Measurements from ENCODE around the gene CREG2. TPM values are rescaled to one million over a fixed set of nuclear protein-coding genes. Genes with fewer than 3 reads are reported as not detected.

The CREG2 gene
- total RNA-seq, 1 experiment from 2014 or later = 12.3 TPM

DNA sequence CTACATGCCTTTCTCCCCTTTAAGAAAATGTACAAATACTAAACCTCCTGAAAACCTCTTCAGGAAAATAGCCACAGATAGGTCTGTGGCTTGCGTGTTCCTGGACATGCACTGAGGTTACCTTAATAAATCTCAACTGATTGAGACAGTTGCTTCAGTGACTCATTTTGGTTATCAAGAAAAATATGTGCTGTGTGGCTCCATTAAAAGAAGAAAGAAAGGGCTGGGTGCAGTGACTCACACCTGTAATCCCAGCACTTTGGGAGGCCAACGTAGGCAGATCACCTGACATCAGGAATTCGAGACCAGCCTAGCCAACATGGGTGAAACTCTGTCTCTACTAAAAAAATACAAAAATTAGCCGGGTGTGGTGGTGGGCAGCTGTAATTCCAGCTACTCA lies 27.1 kb downstream of the CREG2 start:
- ChIA-PET CTCF (no interaction called here), POLR2A (ENCODE audit: unreplicated experiment) (no interaction called here)
- DNase-seq = peak; percentile 73 to 95
- Histone ChIP-seq H3K79me2 (ENCODE audit: low read depth) (peaks cover 7% of the 10 kb centered on the region), H3K27me3 (ENCODE audit: insufficient read depth, low read depth) (no peaks in the 10 kb centered on the region), H3K9me2 (ENCODE audit: insufficient read depth) (no peaks in the 10 kb centered on the region), H3K4me1 (replicated peaks; ENCODE audit: insufficient read depth) (peaks cover 71% of the 10 kb centered on the region), H3K27ac (peak overlapping the region; percentile 88), H3K4me3 (no peak overlapping the region), H3F3A (ENCODE audit: insufficient read depth, low read depth) (peaks cover 49% of the 10 kb centered on the region), H3K9me3 (ENCODE audit: insufficient read depth, low read depth) (no peaks in the 10 kb centered on the region), H3K4me2 (peak overlapping the region; percentile 58), H3K36me3 (ENCODE audit: low read depth) (no peaks in the 10 kb centered on the region), H4K20me1 (ENCODE audit: insufficient read depth) (no peaks in the 10 kb centered on the region), H2AFZ (no peak overlapping the region)
- no peak for TF ChIP-seq EZH2 (IDR thresholded peaks at IDR 0.05; ENCODE audit: low read depth)
- TF ChIP-seq, protein P1, sequence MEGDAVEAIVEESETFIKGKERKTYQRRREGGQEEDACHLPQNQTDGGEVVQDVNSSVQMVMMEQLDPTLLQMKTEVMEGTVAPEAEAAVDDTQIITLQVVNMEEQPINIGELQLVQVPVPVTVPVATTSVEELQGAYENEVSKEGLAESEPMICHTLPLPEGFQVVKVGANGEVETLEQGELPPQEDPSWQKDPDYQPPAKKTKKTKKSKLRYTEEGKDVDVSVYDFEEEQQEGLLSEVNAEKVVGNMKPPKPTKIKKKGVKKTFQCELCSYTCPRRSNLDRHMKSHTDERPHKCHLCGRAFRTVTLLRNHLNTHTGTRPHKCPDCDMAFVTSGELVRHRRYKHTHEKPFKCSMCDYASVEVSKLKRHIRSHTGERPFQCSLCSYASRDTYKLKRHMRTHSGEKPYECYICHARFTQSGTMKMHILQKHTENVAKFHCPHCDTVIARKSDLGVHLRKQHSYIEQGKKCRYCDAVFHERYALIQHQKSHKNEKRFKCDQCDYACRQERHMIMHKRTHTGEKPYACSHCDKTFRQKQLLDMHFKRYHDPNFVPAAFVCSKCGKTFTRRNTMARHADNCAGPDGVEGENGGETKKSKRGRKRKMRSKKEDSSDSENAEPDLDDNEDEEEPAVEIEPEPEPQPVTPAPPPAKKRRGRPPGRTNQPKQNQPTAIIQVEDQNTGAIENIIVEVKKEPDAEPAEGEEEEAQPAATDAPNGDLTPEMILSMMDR (conservative IDR thresholded peaks at IDR 0.05) = no peak
- intact Hi-C loops (cut with micrococcal nuclease; ENCODE audit: unreplicated experiment) = loop anchor here (1.0 to 2.0 kb wide), 3 partner anchors 32 to 51 kb away; partner anchors contain the start of gene RNF149
- BruUV-seq (replicated peaks) = no TSS peak

DNA sequence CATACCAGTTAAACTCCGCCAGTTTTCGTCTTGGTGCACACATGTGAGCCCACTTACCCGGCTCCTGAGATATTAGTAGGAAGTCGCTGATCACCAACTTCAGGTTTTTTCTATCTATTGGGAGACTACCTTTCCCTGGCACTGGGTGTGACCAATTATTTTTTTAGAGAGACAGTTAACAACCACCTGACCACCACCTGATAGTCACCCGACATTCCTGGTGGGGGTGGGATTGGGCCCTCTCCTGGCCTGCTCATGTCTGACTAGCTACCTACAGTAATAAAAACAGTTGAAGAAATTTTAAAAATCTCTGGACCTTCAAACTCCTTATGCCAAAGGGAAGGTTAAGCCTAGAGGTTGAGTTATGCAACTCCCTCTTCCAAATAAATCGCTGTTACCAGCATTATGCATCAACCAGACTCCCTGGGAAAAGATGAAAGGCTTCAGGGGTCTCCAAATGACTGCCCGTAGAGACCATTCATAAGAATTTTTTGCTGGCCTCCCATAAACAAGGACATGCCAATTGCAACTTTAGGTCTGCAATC lies 27.8 kb downstream of the CREG2 start:
- Histone ChIP-seq H3K27ac (peak overlapping the region; percentile 88), H3K4me2 (peak overlapping the region; percentile 58)
- intact Hi-C loops (cut with micrococcal nuclease; ENCODE audit: unreplicated experiment) = no loop called here

DNA sequence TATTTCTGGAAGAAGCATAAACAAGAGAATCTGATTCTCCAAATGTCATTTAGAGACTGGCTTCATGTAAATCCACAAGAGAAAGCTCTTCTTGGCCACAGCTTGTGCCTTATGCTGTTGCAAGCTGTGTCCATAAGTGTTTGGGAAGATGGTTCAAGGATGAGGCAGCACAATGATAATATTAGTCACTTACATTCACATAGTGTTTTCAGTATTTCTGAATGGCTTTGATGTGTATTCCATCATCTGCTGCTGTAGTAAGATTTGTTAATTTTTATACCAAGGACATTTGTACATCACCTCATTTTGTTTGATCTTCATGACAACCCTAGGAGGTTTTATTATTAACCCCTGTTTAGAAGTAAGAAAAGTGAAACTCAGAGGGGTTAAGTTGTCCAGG lies 29.9 kb downstream of the CREG2 start:
- no peaks in the 10 kb centered on the region for H3K36me3 ChIP-seq (ENCODE audit: low read depth)
- H4K20me1 ChIP-seq (ENCODE audit: insufficient read depth) = no peaks in the 10 kb centered on the region
- ChIA-PET POLR2A (ENCODE audit: unreplicated experiment) (no interaction called here), CTCF (no interaction called here)
- H3K79me2 ChIP-seq (ENCODE audit: low read depth) = peaks cover 7% of the 10 kb centered on the region
- DNase-seq = no peak
- H3K27me3 ChIP-seq (ENCODE audit: insufficient read depth, low read depth) = no peaks in the 10 kb centered on the region
- H3K4me3 ChIP-seq = no peak overlapping the region
- H3K4me1 ChIP-seq (replicated peaks; ENCODE audit: insufficient read depth) = peaks cover 75% of the 10 kb centered on the region
- TF ChIP-seq, protein P1 (conservative IDR thresholded peaks at IDR 0.05) = no peak
- no peak for TF ChIP-seq EZH2 (IDR thresholded peaks at IDR 0.05; ENCODE audit: low read depth)
- peak overlapping the region; percentile 40; the same call in 1 of the 2 replicates for H3K27ac ChIP-seq
- peaks cover 60% of the 10 kb centered on the region for H3F3A ChIP-seq (ENCODE audit: insufficient read depth, low read depth)
- BruUV-seq (replicated peaks) = no TSS peak
- intact Hi-C loops (cut with micrococcal nuclease; ENCODE audit: unreplicated experiment) = no loop called here
- no peaks in the 10 kb centered on the region for H3K9me3 ChIP-seq (ENCODE audit: insufficient read depth, low read depth)
- H3K9me2 ChIP-seq (ENCODE audit: insufficient read depth) = no peaks in the 10 kb centered on the region
- 0 out of 2 replicates have a peak overlapping the region, but pooled peaks have one; percentile 7 for H3K4me2 ChIP-seq
- no peak overlapping the region for H2AFZ ChIP-seq

More for the DNA sequence above, 27.8 kb downstream of the CREG2 start:
- no peak for DNase-seq
- no peaks in the 10 kb centered on the region for H3K36me3 ChIP-seq (ENCODE audit: low read depth)
- peaks cover 78% of the 10 kb centered on the region for H3K4me1 ChIP-seq (replicated peaks; ENCODE audit: insufficient read depth)
- no peak overlapping the region for H3K4me3 ChIP-seq
- POLR2A ChIA-PET (ENCODE audit: unreplicated experiment) = no interaction called here
- H3K9me2 ChIP-seq (ENCODE audit: insufficient read depth) = no peaks in the 10 kb centered on the region
- no peak for TF ChIP-seq EZH2 (IDR thresholded peaks at IDR 0.05; ENCODE audit: low read depth)
- TF ChIP-seq, protein P1 (conservative IDR thresholded peaks at IDR 0.05) = no peak
- H3K79me2 ChIP-seq (ENCODE audit: low read depth) = peaks cover 7% of the 10 kb centered on the region
- H2AFZ ChIP-seq = no peak overlapping the region
- no peaks in the 10 kb centered on the region for H4K20me1 ChIP-seq (ENCODE audit: insufficient read depth)
- H3K27me3 ChIP-seq (ENCODE audit: insufficient read depth, low read depth) = no peaks in the 10 kb centered on the region
- H3K9me3 ChIP-seq (ENCODE audit: insufficient read depth, low read depth) = no peaks in the 10 kb centered on the region
- TSS peak; percentile 44 for BruUV-seq (replicated peaks)
- H3F3A ChIP-seq (ENCODE audit: insufficient read depth, low read depth) = peaks cover 57% of the 10 kb centered on the region
- CTCF ChIA-PET = no interaction called here
